HG03558 (cell line): ENCODE results near the gene COX8C.
A peak's percentile ranks its signal among the peaks of the same experiment; 100 is the strongest.
"Not testable (repeated sequence)": the region's sequence is repeated elsewhere in the genome, so short reads cannot be mapped to it uniquely, and the experiment has no call there.

Experiments used
- ATAC-seq: cut with Tn5 transposase; IDR thresholded peaks from one replicate; pipeline ENCODE4 v1.9.1; 2021; ENCODE audit warnings: moderate number of reproducible peaks; ENCODE audit not compliant: unreplicated experiment; ENCODE audit errors: extremely low read depth

Gene COX8C

DNA sequence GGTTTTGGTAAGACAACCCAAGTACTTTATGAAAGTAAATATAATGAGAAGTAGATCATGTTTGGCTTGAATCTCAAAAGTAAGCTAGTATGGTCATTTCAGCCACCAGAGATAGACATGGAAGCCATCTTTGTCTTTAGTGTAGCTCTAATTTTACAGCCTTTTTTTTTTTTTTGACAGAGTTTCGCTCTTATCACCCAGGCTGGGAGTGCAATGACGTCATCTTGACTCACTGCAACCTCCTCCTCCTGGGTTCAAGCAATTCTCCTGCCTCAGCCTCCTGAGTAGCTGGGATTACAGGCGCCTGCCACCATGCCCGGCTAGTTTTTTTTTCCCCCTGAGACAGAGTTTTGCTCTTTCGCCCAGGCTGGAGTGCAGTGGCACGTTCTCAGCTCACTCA, 7.9 kb downstream of the COX8C start:
- not testable (repeated sequence) for ATAC-seq

DNA sequence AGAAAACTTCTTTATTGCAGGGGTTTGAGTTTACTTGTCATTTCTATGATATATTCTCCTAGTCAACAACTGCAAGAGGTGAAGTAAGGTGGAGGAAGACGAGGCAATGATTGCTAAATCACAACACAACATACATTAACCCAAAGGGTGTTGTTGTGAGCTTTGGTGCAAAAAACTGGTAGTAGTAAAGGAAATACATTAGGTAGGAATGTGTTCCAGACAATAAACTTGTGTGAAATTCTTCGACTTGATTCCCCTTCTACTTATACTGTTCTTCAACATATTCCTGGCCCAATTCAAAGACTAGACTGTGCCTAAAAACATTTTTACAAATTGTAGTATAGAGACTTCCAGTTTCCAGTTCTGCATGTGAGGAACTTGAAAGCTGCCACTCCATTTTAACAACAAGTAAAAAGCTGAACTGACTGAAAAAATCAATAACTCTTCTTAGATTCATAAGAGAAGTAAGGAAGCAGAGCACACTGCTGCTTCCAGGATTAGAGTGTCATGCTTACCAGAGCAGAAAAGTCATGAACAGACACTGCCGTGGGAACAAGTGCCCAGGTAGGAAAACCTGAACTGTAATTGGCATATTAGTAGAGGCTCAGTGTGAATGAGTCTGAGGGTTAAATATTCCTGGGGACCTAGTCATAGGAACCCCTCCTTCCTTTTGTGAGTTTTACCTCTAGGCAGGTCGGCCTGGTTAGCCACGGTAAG, 22.2 kb downstream of the COX8C start:
- ATAC-seq, result no peak

DNA sequence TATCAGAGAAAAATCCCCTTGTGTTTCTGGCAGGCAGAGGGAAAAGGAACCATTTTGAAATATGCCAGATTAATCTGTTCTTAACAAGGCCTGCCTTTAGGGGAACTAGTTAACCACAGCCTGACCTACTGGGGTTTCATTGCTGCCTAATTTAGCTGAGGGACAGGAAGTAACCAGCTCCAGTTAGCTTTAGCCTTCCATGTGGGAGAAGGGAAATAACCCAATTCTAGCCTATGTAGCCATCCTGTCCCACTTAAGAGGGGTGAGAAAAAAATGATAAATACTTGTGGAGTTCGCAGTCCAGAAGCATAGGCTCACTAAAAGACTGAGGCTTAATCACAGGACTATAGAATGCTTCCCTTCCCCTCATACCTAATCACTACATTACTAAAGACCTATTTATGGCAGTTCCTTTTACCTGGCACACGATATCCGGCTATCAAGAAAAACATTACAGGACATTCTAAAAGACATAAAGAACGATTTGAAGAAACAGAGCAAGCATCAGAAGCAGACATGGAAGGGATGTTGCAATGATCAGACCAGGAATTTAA, 22.8 kb downstream of the COX8C start:
- peak; percentile 67 for ATAC-seq

DNA sequence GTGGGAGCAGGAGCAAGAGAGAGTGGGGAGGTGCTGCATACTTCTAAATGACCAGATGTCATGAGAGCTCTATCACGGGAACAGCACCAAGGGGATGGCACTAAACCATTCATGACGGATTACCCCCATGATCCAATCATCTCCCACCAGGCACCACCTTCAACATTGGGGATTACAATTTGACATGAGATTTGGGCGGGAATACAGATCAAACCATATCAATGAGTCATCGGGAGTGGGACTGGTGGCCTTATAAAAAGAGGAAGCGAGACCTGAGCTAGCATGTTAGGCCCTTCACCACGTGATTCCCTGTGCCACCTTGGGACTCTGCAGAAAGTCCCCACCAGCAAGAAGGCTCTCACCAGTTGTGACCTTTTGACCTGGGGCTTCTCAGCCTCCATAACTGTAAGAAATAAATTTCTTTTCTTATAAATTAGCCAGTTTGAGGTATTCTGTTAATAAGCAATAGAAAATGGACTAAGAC, 28.7 kb downstream of the COX8C start:
- ATAC-seq, result peak; percentile 90

DNA sequence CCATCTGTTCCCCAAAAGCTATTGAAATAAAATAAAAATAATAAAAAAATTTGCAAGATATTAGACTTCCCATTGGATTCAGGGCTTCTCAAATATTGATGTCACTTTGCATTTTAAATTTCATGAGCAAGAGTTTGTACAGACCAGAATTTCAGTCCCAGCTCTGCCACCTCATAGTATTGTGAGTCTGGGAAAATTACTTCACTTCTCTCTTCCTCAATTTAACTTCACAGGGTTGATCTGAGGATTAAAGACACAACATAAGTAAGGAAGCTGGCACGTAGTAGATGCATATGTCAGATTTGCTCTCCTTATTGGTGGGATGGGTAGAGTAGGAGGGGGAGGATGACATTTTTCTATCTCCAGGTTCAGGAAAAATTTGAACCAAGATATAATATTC, 32.8 kb downstream of the COX8C start:
- no peak for ATAC-seq

DNA sequence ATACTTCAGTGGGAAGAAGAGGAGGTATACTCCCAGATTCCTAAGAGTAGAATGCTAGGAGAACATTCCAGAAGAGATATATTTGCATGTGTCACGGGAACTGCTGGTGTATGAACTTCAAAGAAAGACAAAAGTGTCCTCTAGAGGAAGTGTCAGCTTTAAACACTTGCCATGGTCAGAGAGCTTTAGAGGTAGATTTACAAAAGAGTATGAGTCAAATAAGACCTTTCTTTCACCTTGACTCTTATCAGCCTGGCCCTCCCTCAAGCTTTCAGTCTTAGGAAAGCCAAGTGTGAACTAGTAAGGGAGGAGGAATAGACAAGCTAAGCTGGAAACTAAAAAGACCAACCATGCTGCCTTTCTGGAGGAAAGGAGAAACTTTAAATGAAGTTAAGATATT, 34.7 kb downstream of the COX8C start:
- peak; percentile 68 for ATAC-seq

DNA sequence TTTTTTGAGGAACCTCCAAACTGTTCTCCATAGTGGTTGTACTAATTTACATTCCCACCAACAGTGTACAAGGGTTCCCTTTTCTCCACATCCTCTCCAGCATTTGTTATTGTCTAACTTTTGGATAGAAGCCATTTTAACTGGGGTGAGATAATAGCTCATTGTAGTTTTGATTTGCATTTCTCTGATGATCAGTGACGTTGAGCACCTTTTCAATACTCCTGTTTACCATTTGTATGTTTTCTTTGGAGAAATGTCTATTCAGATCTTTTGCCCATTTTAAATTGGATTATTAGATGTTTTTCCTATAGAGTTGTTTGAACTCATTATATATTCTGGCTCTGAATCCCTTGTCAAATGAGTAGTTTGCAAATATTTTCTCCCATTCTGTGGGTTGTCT, 37.3 kb downstream of the COX8C start:
- not testable (repeated sequence) for ATAC-seq

DNA sequence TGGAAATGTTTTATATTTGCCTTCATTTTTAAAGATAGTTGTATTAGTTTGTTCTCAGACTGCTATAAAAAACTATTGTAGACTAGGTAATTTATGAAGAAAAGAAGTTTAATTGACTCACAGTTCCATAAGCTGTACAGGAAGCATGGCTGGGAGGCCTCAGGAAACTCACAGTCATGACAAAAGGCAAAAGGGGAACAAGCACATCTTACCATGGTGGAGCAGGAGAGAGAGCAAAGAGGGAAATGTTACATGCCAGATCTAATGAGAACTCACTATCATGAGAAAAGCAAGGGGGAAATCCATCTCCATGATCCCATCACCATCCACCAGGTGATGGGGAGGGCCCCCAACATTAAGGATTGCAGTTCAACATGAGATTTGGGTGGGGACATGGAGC, 48.2 kb downstream of the COX8C start:
- ATAC-seq, result no peak

DNA sequence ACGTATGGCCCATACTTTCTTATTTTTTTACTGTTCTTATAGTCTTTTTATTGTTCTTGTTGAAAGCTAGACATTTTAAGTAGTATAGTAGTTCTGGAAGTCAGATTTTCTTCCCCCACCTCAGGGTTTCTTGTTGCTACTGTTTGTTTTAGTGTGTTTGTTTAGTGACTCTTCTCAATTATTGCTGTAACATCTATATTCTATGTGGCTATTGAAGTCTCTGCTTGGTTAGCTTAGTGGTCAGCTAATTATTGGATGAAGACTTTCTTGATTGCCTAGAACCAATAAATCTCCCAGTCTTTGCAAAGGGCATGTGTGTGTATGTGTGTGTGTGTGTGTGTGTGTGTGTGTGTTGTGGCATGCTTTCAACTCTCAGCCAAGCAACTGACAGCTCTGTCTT, 49.5 kb downstream of the COX8C start:
- no peak for ATAC-seq
